DMS153 treated with DMSO at 0.1 percent for 48 hours (cell line): ENCODE results near the gene CHID1.

ENCODE experiments used
- DNase-seq: peaks from one replicate; lab custom pipeline; 2025; ENCODE audit not compliant: unreplicated experiment; lab: John Stamatoyannopoulos, UW

The CHID1 gene

DNA sequence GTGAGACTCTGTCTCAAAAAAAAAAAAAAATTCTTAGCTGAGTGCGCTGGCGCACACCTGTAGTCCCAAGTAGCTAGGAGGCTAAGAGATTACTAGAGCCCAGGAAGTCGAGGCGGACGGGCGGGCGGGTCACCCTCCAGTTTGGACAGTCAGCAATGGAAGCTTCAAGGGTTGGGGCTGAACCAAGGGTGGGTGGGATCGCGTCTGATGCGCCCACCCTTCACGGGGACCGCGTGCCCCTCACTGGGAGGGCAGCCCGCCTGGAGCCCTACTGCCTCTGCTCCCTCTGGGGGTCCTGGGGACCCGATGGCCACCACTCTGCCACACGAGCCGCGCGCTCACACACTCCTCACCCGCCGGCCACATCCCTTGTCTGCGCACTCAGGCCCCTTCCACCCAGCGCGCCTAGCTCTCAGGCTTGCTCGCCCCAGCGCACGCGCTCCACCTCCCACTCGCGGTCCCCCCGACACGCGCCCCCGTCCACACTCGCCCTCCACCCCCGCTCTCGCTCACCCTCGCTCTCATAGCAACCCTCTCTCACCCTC lies 494 bp downstream of the CHID1 start:
- no peak for DNase-seq

DNA sequence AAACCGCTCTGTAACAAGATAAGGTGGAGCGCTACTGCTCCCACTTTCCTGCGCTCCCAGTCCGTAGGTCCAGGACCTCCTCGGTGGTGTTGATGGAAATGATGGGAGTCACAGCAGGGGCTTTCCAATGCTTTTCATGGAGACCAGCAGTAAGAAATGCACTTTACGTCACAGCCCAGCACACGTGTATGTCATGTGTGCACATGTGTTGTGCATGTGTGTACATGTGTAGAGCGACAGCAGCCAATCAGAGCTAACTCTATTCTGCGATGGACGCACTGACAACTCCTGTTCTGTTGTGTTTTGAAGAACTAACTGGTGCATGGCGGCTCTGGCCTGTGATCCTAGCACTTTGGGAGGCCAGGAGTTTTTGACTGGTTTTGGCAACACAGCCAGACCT lies 1.2 kb downstream of the CHID1 start:
- DNase-seq: no peak

DNA sequence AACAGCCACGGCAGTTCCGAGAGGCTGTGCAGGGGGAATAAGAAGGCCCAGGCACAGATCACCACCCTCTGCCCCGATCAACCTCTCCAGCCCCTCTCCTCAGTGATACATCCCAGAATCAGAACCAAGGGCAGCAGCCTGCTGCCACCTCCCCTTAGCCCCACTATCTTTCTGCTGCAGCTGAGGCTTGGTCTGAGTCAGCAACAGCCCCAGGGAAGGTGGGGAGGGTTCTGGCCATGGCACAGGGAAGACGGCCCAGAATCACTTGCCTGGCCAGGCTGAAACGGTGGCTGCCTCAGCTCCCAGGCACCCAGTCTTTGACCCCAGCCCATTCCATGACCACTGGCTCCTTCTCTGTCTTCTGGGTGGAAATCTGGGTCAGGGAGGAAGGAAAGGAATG lies 2.3 kb downstream of the CHID1 start:
- no peak for DNase-seq

DNA sequence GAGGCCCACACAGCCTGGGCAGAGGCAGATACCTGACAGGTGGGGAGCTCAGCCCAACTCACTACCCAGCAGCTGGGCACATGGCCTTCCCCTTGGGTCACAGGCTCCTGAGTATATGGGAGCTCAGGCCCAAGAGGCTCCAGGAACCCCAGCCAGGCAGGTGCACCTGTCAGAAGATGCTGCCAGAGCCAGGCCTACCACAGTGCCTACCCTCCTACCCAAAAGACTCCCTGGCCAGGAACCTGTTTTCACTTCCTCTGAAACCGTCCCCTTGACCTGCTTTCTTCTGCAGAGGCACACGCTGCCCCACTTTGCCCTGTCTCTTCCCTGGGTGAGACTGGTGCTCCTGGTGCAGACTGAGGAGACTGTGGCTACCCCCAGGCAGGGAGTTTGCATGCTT lies 2.9 kb downstream of the CHID1 start:
- DNase-seq: no peak

DNA sequence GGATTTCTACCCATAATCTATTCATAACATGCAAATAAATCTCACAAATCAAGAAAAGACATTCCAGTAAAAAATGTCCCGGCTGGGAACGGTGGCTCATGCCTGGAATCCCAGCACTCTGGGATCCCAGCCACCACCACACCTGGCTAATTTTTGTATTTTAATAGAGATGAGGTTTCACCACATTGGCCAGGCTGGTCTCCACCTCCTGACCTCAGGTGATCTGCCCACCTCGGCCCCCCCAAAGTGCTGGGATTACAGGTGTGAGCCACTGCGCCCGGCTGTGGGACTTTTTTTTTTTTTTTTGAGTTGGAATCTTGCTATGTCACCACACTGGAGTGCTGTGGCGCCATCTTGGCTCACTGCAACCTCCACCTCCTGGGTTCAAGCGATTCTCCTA lies 4.7 kb downstream of the CHID1 start:
- DNase-seq: no peak

DNA sequence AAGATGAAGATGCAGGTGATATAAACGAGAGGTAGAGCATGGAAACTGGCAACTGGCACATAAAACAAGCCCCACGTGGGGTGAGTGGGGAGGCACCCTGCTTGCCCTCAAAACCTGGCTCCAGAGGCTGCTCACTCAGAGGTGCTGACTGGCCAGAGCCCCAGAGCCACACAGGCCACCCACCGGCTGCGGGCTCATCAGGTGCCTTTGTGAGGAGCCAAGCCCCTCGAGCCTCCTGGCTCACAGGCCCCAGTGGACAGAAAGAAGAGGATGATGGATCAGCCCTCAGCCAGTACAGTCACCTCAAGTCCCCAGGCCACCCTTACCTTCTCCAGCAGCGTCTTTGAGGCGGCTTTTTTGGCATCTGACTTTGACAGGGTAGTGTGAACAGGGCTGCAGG lies 6.2 kb downstream of the CHID1 start:
- no peak for DNase-seq

DNA sequence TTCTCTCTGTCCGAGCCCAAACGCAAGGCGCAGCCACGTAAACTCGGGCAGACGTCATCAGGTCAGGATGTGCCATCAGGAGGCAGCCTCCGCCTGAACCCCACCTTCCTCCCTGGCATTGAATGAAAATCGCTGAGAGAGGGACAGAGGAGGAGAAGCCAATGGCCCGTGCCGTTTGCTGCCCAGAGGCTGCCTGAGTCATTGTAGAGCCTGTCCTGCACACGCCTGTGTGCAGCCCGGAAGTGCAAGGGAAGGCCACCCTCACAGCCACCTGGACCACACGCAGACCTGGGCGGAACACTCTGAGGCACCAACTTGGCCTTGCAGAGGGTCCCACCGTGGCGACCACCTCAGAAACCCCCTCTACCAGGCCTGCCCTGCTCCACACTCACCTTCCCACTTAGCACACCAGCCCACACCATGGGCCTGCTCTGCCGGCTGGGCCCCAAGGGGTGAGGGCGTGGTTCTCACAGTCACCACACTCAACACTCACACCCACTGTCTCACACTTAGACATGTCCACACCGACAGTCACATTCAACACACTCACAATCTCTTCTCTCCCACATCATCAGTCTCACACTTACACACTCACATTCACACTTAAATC lies 9.1 kb downstream of the CHID1 start:
- DNase-seq: no peak

DNA sequence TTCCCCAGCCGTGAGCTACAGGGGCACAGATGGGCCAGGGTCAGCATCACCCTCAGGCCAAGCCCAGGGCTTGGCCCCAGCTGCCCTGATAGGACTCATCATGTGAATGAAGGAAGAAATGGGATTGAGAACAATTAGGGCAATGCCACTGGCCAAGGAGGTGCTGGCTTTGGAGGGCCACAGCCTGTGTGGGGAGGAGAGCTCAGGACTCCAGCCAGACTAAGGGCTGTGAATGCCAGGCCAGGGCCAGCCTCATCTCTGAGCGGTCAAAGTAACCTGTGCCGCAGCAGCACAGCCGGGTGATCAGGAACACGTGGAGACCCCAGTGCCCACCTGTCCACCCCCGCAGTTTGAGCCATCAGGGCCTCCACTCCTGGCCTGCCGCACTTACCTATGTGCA lies 10.1 kb downstream of the CHID1 start:
- no peak for DNase-seq

DNA sequence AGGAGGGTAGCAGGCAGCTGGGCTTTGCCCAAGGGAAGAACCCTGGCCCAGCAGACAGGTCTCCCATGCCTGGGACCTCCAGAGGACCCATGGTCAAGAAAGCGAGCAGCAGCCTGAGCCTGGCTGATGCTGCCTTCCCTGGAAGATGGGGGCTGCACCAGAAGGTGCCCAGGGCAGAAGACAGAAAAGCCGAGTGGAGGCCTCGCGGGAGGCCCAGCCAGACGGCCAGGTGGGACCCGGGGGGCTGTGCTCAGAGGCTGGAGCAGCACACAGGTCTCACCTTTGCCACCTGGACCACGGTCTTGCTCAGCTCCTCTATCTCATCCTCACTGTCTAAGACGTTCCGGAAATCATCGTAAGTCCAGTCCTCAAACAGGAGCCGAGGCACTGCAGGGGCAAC lies 10.9 kb downstream of the CHID1 start:
- DNase-seq: no peak

DNA sequence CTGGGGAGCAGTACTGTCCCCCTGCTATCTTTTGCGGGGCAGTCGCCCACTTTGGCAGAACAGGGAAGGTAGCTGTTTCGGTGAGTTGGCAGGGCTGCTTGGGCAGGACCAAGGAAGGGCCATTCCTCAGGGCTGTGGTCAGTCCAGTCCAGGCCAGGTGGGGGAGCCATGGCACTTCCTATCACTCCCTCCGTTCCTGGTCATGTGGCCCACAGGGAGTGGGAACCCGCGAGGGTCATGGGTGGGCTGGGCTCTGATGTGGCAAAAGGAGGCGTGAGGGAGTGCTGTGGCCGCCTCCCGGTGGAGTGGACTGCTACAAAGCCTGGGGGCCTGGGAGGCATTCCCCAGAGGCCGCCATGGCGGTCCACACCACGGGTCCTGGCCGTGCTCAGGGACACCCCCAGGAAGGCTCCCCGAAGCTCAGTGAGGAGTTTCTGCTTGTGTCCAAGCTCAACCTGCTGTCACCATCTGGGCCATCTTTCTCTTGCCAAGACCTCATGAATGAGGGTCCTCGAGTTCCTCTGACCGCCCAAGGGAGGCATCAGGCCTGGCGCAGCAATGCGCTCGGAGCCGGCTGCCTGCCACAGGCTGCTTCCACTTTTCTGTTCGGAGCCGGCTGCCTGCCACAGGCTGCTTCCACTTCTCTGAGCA lies 11.9 kb downstream of the CHID1 start:
- no peak for DNase-seq

DNA sequence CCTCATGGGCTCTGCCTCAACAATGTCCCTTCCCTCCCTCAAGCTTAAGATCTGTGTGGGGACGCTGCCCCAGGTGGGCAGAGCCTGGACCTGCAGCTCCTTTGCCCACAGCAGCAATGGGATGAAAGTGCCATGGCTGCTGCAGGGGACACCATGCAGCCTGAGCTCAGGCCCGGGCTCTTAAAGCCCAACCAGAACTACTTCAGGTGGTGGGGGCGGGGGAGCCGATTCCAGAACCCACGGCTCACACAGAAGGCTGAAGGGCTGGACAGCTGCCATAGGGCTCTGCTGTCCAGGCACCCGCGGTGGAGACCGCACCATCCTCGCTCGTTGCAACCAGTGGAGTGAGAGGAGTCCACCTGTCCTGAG lies 12.5 kb downstream of the CHID1 start:
- no peak for DNase-seq

DNA sequence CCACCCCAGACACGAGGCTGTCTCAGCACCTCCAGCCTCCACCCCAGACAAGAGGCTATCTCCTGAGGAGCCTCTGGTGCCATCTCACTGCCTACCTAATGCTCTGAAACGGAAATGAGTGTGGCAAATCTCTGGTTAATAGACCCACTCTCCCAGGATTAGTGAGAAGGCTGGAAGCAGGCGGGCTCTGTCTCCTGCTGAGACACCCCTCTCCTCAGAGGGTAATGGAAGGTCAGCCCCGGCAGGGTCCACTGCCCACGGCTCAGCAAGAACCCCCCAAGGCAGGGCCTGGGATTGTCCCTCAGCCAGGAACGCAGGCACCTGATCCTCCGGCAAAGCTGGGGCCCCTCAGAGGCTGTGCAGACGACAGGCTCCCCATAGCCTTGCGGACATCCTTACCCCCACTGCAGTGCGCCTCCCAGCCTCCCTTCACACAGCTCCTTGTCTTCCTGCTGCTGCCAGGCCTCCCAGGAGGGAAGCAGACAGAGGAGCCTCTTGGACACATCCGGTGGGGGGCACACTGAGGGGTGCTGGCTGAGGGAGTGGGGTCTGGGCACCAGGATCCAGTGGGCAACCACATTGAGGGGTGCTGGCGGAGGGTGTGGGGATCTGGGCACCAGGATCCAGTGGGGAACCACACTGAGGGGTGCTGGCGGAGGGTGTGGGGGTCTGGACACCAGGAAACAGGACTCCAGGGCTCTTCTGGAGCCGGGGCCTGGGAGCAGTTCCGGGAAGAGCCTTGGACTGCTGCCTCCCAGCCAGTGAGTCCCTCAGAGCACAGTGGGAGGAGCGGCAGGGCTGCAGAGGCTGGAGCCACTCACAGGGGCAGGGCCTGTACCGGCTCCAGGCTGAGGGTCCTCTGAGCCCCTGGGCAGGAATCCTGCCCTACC lies 13.1 kb downstream of the CHID1 start:
- no peak for DNase-seq

DNA sequence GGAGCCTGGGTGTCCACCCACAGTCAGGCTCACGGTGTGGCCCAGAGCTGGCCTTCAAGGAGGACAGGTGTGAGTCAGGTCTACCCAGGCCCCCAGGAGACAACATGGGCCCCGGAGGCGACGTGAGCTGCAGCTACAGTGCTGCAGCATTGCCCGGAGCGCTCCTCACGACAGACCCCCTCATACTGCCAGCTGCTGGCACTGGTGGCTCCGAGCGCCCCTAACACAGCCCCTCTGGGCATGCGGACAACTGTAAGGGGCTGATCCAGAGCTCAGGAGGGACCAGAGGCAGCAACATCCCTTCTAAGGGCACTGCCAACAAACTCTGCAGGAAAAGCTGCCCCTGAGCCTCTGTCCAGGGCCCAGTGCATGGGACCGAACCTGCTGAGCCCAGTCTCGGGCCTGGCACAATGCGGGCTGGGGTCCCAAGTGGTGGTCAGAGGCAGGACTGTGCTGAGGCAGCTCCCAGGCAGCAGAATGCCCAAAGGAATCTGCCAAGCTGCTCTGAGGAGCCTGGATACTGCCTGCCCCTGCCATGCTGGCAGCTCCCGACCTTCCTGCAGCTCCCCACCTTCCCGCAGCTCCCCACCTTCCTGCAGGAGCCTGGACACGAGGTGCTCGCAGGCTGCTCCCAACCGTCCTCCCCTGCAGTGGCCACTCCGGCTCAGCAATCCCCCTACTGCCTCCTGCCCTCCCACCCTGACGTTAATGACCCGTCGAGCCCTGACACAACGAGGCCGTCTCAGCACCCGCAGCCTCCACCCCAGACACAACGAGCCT lies 15.1 kb downstream of the CHID1 start:
- DNase-seq: no peak

DNA sequence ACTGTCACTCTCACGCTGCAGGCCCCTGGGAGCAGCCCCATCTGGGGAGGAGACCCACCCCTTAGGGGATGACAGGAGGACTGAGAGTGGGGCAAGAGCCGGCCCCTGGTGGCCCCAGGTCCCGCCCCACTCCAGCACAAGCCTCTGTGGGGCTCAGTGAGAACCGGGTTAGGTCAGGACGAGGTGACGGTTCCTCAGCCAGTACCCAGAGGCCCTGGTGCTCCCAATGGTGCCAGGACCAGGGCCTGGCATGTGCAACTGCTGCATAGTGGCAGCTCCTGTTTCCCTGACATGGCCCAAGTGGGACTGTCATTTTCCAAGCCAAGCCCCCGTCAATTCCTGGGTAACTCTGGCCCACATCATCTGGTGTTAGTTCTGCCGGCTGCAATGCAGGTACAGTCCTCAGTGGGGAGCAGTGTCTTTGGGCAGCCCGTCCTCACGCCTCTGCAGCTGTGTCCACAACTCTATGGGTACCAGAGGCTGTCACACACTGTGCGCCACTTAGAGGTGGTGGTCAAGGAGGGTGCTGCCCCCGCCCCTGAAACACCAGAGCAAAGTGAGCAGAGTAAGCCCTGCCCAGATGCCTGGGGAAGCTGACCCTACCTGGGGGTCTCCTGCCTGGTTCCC lies 15.9 kb downstream of the CHID1 start:
- DNase-seq: no peak

DNA sequence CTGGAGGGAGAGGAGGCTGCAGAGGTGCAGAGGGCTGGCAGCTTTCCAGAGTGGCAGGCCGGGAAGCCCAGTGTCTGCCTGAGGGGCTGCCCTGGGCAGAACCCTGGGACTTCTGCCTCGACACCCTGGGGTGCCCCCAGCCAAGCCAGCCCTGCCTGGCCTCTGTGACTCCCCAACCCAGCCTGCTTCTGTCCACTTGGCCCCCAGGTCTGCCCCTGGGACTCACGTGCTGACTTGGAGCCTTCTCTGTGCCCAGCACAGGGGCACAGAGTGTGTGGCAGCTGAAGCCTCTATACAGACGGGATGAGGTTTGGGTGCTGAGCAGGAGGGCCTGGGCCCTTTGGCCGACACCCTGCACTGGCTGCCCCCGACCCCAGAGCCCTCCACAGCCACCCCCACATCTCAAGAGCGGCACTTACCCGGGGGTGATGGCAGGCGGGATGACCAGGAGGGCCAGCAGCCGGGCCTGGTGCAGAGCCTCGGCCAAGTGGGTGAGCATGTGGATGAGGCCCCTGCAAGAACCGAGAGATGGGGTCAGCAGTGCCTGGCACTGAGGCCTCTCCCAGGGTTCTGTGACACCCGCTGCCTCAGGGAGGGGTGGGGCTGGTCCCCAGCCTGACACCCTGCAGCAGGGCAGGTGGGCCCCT lies 17.5 kb downstream of the CHID1 start:
- DNase-seq: no peak

DNA sequence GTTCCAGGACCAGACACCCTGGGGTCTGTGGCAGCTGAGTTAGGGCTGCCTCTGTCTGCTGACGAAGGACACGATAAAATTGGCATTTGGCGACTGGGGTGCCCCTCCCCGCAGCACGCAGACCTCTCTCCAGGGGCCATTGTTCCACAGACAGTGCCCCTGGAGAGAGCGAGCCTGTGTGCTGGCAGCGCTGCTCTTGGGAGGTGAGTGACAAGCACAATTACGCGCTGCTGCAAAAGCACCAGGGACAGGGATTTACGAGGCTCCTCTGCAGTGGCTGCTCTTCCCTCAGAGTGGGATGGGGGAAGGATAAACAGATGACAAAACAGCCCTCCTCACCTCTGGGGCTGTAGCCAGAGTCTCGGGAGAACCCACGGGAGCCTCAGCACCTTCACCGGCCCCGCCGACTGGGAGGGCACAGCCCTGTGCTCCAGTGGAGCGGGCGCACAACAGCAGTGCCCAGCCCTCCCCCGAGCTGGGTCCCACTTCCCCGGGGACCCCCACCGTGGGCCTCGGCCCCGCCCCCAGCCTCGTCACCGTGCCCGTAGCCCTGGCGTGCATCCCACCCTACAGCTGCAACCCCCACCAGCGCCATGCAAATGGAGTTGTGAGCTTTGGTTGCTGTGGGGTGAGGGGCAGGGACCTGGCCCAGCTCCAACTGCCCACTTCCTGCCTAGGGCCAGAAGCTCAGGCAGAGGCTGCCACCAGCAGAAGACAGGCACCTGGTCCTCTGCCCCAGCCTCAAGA lies 19.6 kb downstream of the CHID1 start:
- no peak for DNase-seq

DNA sequence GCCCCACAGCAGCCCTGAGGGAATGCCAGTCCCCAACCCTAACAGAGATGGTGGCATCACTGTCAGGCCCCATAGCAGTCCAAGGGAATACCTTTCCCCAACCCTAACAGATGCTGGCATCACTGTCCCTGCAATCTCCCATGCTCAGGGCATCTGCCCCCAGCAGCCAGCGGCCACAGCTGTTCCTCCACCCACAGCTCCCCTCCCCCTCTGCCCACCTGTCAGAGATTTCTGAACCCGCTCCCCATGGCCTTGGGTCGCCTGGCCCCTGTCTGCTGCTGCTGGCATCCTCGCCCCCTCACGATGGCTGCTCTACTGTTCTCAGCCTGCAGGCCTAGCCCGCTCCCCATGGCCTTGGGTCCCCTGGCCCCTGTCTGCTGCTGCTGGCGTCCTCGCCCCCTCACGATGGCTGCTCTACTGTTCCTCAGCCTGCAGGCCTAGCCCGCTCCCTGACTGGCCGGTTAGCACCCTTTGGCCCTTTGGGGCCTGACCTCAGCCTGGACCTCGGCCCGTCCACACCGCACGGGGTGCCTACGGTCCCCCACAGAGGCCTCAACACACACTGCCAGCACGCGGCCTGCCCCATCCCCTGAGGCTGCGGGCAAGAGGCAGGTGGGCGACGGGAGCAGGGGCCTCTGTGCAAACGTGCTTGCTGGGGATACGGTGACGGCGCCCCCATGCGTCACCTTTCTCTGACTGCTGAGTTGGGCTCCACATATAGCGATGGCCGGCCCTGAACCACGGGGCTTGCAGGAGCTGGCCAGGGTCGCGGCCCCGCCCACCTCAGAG lies 20.7 kb downstream of the CHID1 start:
- DNase-seq: no peak

DNA sequence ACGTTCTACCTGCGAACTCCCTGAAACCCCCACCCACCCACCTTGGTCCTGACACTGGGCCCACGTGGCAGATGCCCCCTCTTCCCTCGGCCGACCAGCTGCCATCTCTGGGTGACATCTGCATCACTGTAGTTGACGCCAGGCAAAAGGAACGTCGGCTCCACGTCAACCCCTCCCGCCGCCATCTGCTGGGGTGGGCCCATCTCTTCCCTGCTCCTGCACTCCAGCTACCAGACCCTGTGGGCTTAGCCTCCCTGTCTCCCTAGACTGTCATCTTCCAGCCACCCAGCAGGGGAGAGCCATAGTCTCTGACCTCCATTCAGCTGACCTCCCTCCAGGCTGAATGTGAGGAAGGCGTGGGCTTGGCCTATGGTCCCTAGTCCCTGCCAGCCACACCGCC lies 21.4 kb downstream of the CHID1 start:
- no peak for DNase-seq
